ENCODE results near the gene MICB.
"Not testable (repeated sequence)": the region's sequence is repeated elsewhere in the genome, so short reads cannot be mapped to it uniquely, and the experiment has no call there.

GRCh38 chr6:31496826-31497225 is 1.1 kb upstream of the MICB start:
- TF ChIP-seq, protein P1, sequence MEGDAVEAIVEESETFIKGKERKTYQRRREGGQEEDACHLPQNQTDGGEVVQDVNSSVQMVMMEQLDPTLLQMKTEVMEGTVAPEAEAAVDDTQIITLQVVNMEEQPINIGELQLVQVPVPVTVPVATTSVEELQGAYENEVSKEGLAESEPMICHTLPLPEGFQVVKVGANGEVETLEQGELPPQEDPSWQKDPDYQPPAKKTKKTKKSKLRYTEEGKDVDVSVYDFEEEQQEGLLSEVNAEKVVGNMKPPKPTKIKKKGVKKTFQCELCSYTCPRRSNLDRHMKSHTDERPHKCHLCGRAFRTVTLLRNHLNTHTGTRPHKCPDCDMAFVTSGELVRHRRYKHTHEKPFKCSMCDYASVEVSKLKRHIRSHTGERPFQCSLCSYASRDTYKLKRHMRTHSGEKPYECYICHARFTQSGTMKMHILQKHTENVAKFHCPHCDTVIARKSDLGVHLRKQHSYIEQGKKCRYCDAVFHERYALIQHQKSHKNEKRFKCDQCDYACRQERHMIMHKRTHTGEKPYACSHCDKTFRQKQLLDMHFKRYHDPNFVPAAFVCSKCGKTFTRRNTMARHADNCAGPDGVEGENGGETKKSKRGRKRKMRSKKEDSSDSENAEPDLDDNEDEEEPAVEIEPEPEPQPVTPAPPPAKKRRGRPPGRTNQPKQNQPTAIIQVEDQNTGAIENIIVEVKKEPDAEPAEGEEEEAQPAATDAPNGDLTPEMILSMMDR (IDR thresholded peaks at IDR 0.05; ENCODE audit: insufficient read depth, low read depth, low read length), result not testable (repeated sequence)
- not testable (repeated sequence) for TF ChIP-seq EZH2 (IDR thresholded peaks at IDR 0.05; ENCODE audit: insufficient read depth, low read length)
